HG02588 (cell line): ENCODE data around the gene WSCD2.

Source experiments
- ATAC-seq: cut with Tn5 transposase; IDR thresholded peaks from one replicate; pipeline ENCODE4 v1.9.1; 2021; ENCODE audit warnings: mild to moderate bottlenecking, moderate library complexity; ENCODE audit not compliant: unreplicated experiment

Gene WSCD2

DNA sequence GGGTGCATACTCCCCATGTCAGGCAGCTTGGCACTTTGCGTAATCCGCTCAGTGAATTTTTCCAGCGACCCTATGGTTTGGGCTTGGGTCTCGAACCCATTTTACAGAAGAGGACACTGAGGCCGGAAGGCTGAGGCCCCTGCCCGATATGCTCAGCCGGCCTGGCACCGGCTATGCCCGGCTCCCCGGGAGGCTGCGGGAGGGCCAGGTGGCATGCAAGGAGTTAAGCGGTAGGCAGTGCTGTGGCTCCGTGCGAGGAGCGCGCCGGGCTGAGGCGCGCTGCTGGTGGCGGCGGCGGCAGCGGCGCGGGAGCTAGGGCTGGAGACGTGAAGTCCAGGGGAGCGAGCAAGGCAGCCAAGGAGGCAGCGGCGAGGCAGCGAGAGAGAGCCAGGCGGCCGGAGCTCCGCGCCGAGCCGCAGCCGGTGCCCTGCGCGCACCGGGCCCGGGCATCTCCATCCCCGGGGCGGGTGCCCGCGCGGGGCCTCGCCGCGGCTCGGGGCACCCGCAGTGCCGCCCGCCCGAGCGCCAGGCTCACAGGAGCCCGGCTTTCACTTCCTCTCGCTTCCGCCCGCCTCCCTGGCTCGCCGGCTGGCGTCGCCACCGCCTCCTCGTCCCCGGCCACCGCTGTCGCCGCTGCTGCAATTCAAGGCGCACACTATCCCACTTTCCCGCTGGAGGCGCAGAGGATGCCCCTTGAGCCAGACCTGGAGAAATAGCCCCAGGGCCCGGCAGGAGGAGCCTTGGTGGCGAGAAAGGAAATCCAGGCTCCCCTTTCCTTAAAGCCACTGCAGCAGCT lies at the start of gene WSCD2:
WSCD2 (plus strand) TSS at position 272 of the 796 bp plus-strand sequence. CDS start 66,545 bp downstream, outside the sequence.
- no peak for ATAC-seq

DNA sequence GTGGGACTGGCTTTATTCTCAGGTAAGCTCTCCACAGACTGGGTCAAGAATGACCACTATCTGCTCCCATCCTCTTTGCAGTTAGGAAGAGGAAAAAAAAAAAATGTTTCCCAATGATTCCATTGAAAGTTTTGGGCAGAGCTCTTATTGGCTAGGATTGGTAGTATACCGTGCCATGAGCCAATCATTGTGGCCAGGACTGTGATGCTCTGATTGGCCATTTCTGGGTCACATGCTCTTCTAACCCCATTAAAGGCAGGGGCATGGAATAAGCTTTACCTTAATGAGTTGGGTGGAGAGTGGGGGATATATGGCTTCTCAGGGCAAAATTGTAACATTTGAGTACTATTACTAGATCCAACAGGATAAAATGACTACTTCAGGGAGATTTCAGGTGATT lies 49.4 kb upstream of the WSCD2 start:
- ATAC-seq: no peak

DNA sequence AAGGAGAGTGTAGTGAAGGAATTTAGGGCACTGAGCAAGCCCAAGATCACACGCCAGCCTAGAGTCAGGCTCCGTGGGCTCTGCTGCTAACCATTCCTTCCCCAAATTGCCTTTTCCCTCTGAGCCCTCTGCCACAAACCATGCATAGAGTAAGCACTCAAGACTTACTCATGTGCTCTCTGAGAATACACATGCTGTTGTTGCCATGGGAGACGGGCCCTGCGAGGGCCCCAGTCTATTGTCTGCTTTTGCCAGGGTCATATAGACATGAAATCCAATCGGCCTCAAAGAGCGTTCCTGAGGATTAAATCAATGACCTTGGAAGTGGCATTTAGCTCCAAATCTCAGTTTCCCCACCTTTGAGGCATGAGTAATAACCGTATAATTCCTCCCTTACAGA lies 48.7 kb upstream of the WSCD2 start:
- no peak for ATAC-seq

DNA sequence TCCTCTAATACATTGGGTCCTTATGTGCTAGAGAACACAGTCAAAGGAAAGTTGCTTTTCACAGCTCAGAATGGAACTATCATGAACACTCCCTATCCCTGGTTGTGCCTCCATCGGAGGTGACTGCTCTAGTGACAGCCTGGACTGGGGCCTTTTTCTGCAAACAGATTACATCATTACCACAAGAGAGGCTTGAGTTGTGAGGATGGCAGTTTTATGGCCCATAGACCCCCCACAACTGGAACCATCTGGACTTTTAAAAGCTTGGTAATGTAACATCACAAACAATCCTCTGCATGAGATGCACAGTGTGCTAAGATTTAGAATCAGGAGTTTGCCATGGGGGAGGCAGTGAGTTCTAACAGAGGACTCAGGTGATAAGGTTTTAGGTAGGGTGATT lies 46.6 kb upstream of the WSCD2 start:
- ATAC-seq: no peak

DNA sequence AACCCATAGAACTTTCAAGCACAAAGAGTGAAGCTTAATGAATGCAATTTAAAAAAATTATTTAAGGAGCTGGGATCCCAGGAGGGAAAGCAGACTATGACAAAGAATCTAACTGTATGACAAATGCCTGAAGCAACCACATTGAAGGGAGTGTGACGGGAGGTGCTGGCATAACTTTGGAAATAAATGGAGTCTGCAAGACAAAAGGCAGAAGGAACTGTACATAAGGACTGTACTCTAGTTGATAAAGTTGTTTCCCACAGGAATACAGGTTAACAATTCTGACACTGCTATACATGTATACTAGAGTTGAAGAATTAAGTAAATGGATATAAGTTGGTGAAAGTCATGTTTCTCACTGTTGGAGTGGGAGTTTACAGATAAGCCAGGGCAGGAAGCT lies 41.2 kb upstream of the WSCD2 start:
- no peak for ATAC-seq

DNA sequence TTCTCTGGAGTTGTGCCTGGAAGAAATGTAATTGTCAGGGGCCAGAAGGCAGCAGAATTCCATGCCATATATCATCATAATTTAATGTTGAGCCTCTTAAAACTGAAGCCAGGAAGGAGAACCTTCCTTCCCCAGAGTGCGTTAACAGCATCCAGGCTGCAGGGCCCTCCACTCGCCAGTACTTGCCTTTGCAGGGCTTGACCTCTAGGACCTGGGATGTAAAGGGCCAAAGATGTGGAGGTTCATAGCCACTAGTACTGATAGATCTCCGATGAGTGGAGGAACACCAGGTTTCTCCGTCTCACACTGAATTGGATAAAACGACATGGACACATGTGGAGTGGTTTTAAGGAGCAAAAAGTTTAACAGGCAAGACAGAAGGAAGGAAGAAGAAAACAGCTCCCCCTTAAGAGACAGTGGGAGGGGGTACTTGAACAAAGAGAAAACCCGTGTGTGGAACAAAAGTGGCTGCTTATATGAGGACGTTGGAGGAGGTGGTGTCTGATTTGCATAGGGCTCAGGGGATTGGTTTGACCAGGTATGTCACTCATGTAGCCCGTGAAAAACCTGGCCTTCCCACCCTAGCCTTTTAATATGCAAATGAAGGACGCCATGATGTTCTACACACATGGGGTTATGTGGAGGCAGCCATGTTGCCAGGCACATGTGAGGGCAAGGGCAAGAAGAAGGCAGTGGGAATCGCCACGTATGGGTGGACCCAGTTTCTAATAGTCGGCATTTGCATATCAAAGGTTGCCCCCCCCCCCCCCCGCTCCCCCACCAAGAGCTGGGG lies 38.8 kb upstream of the WSCD2 start:
- no peak for ATAC-seq

DNA sequence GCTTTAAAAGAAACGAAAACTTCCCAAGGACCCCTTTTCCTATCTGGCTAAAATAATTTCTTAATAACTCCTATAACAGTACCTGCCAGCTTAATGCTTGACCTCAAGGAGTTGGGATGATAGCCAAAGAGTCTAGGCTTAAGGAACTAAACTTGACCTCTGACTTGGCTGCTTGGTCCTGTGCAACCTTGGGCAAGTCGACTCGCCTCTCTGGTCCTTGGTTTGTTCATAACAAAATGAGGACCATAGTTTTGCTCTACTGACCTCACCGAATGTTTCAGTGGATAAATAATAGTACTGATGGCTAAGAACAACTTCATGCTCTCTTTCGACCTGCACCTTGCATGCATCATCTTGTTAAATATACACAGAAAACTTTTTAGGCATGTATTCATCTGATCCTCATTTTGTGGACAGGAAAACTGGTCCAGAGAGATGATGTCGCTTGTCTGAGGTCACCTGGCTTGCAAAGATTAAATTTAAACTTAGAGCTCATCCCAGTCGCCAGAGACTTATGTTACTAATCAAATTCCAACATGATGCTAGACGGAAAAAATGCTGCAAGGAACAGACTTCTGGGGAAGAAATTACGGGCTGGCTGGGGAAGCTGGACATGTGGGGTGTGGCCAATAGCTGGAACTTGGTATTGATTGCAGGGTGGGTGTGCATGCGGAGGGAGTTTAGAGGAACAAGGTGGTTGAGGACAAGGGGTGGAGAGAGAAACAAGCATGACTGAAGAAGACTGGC lies 38.0 kb upstream of the WSCD2 start:
- ATAC-seq: no peak

DNA sequence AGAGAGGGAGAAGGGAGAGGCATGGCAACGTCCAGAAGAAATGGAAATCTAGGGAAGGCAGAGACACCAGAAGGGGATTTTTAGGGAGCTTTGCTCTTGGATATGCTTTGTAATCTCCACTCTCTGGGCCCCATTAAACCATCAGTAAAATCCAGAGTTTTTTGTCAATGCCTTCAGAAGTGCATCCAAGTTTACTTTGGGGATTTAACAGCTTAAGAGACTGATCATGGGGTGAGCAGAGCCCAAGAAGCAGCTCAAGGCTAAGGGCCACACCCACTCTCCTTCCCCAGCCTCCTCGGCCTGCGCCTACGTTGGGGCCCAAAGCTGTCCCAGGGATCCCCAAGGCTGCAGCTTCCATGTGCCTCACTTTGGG lies 37.4 kb upstream of the WSCD2 start:
- no peak for ATAC-seq

DNA sequence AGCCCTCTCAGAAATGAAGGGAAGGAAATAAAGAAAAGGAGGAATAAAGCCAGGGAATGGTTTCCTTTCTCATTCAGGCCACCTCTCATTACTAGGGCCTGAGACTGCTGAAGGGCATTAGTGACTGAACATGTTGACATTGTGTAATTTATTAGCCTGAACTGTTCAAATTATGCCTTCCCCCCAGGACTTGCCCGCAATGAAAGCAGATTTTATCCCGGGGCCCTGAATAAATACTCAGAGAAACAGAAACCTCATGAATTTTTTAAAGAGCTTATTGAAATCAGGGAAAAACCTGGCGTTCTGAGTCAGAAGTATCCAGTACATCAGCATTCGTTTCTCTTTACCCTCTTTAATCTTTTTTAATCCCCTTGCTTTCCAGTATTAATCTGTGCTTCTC lies 35.9 kb upstream of the WSCD2 start:
- no peak for ATAC-seq

DNA sequence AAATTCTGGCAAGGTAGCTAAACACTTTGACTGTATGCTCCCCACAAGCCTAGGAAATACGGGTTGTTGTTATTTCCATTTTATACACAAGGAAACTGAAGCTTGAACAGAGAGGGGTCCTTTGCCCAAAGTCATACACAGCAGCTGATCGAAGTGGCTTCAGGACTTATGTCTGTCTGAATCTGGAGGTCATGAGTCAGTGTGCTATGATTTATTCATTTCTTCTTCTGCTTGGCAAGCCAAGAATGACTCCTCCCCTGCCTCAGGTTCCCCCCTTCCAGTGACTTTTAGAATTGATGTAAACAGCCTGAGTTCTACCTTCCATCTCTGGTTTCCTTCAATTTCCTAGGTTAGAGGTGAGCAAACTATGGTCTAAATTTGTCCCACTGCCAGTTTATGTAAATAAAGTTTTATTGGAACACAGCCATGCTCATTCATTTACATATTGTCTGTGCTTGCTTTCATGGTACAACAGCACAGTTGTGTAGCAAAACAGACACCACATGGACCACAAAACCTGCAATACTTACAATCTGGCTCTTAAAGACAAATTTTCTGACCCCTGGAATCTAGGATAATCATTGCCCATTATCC lies 34.9 kb upstream of the WSCD2 start:
- no peak for ATAC-seq

DNA sequence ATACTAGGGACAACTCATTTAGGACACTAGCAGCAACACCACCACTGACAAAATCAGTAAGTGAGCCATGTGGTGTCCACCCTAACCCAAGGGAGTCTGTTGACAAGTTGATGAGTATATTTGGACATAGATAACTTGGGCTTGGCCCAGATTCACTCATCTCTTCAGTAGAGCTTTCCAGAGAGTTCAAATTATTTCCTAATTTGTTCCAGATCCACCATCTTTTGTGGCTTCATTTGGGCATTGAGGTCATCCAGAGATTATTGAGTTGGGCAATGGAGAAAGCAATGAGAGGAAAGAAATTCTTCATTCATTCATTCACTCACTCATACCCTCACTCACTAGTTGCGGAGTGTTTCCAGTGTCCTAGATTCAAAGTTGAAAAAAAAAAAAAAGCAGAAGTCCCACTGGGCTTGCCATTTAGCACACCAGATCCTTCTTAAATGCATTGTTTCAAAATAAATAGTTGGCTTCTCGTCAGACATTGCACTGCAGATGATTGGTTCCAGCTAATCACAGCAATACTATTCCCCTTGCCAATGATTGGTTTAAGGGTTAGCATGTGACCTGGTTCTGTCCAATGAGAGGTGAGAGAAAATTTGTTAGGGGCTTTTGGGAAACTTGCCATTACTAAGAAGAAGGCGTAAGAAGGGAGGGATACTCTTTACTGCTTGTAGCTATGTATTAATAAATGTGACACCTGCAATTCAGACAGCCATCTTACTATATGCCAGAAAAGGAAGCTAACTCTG lies 31.8 kb upstream of the WSCD2 start:
- no peak for ATAC-seq

DNA sequence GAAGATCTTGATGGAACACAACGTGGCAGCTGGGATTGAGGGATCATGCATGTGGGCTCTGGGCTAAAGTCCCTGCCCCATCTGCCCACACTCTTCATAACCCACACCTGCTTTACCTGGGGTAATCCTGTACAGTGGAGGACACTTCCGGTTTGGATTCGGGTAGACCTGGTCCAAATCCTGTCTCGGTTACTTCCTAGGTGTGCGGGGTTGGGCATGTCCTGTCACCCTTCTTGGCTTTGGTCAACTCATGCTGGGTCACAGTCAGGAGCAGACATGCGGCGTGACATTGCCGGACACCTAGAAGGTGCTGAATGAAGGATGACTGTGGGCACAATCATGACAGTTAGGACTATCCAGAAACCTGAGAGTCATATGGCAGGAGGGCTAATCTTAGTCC lies 30.7 kb upstream of the WSCD2 start:
- no peak for ATAC-seq

DNA sequence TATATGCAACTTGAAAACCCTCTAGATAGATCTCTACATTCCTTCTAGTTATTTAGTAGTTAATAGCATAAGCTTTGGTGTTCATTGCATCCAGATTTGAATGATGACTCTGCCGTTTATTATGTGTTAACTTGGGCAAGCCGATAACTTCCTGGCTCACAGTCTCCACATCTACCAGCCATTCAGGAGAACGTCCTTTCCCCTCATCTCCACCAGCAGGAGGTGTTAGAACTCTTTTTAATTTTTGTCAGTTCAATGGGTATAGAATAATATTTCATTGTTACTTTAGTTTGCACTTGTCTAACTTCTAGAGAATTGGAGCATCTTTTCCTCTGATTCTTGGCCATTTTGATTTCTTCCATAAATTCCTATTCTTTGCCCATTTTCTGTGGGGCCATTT lies 30.0 kb upstream of the WSCD2 start:
- ATAC-seq: no peak

DNA sequence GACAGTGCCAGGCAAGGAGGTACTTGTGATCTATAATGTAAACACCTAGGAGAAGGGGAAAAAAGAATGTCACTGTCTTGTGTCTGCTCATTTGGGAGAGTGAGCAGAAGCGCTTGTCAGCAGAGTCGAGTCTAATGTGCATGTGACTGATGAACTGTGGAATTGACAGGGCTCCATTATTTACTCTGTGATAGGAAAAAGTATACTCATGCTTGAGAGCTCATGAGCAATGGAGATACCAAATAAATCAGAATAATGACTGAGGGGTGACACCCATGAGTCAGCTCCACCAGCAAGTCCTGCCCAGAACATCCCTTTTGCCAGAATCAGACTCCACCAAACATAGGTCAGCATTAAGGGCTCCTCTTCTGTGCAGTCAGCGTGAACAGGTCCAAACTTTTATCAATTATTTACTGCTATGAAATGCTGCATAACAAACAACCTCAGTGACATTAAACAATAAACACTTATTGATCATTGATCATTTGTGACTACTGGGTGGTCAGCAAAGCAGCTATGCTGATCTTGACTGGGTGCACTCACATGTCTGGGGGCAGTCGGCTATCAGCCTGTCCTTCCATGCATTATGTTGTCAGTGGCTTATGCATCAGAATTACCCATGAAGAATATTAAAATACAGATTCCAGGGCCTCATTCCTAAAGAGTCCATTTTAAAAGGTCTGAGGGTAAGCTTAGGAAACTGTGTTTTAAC lies 29.2 kb upstream of the WSCD2 start:
- ATAC-seq: no peak

DNA sequence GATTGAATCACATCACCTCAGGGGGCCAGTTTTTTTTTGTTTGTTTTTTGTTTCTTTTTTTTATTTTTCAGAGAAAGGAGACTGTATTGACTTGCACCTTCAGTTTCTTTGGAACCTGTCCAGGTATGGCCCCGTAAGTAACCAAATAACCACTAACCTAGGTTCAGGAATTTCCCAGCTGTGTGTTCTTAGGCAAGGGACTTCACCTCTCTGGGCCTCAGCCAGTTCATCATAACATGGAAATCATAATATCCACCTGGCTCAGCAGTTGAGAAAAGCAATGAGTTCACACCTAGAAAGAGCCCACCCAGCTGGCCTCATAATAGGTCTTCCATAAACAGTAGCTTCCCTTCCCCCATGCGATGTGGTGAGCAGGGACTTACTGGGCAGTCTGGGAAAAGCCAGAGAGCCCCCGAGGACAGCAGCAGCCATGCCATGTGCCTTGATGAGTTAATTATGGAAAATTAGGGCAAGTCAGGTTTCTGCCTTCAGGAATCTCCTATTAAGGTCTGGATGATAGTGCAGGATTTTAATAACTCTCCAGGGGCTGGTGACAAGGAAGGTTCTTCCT lies 27.4 kb upstream of the WSCD2 start:
- ATAC-seq: no peak

DNA sequence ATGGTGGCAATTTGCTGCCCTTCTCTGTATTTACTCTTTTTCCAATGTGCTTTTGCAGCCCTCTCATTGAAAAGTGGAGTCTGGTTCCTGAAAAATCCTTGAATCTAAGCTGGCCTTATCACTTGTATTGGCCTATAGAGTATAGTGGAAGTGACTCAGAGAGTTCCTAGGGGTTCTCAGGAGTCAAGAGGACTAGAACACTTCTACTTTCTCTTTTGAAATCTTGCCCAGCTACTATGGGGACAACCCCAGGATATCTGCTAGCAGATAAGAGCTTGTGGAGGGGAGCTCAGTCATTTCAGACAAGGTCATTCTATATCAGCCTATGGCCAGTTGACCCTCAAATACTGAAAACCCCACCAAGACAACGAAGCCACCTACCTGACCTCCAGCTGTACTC lies 26.7 kb upstream of the WSCD2 start:
- ATAC-seq: peak; percentile 55

DNA sequence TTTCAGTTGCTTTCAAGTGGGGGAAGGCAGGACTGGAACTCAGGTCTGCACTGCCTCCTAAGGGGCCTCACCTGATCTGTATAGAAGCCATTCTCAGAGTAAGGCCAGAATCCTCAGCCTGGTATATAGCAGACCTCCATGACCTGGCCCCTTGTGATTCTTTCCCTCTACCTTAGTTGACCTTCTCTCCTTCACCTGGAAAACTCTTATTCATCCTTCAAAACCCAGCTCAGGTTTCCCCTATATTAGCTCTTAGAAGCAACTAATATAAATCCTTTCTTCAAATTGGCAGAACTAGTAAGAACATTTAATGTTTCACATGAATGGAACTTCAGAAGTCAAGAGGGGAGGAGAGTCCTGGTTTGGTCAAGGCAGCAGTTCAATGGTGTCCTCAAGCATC lies 26.0 kb upstream of the WSCD2 start:
- no peak for ATAC-seq

DNA sequence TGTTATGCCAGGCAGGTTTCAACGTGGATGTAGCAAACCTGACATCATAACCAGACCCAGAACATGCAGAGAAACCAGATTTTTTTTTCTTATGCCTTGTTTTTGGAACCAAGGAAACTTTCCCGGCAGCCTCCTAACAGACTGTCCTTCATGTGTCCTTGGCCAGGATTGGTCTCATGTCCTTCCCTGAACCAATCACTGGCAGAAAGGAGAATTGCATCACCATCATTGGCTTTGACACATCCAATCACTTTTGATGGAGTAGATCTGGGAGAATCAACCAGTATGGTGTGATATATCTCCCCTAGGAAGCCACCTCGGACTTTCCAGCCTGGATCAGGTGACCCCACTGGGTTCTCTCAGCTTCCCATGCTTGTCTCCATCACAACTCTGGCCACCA lies 25.6 kb upstream of the WSCD2 start:
- no peak for ATAC-seq

DNA sequence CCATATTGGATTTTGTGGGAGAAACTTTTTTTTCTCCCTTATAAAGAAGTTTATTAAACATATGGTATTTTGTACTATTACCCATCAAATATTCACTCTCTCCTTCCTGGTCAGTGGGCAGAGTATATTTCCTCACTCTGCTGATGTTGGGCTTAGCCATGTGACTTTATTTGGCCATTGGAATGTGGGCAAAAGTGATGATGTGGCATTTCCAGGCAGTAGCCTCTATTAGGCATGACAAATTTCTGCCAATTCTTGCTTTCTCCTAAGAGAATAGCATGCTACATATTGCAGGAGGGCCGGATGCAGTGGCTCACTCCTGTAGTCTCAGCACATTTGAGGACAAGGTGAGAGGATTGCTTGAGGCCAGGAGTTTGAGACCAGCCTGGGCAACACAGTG lies 24.4 kb upstream of the WSCD2 start:
- ATAC-seq: no peak

DNA sequence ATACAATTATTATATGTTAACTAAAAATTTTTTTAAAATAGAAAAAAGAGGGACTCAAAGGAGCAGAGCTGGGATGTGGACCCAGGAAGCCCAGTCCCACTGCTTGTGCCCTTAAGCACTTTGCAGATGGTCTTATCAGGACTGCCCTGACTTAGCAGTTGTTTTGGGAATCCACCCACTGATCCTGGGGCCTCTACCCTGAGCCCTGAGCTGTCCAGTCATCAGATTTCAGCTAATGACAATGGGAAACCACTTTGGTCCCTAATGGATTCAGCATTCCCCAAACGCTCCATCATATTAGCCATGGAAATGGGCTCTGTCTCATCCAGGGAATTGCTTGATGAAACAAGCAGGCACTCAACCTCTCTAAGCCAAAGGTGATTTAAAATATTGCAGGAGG lies 22.5 kb upstream of the WSCD2 start:
- ATAC-seq: no peak
